ENCODE measurements around the gene UBE2U. TPM values are rescaled to one million over a fixed set of nuclear protein-coding genes. Genes with fewer than 3 reads are reported as not detected.

Gene UBE2U
- total RNA-seq, 1 donor from 2014 or later: not detected

DNA sequence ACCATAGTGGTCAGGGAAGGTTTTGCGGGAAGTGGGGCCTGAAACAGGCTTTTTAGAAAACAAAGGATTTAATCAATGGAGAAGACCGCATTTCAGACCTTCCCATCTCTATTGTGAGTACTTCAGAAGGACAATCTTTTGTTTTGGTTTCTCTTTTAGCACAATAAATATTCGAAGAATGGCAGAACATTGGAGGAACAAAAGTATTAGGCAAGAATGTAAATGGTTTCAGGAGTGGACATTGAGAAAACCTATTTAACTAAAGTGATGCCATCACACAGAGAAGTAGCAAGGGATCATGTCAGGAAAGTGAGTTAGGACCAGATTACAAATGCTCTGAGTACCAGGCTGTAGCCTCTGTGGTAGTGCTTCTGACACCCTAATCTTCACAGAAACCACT, 26.8 kb upstream of the UBE2U start:
- H3K4me3 ChIP-seq (ENCODE audit: low read depth, low read length): no peak overlapping the region
- no peak for DNase-seq (ENCODE audit: low read depth)
- no peak for TF ChIP-seq CTCF (conservative IDR thresholded peaks at IDR 0.05; ENCODE audit: low read depth, low read length)

DNA sequence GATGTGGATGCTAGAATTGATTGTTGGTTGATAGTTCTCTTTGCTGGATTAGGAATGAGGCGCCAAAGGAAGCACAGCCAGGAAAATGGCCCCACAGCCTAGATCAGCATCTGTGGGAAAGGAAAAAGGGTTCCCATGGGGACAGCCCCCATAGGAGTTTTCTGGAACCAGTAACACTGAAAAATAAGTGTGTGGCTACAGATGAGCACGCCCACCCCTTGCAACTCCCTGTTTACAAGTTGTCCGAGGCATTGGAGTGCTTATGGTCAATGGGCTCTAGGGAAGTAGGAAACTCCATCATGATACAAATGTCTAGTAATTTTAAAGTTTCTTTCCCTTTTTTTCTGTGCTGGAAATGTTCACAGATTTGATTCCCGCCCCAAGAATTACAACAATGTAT, 23.8 kb upstream of the UBE2U start:
- TF ChIP-seq CTCF (conservative IDR thresholded peaks at IDR 0.05; ENCODE audit: low read depth, low read length): no peak
- H3K4me3 ChIP-seq (ENCODE audit: low read depth, low read length): no peak overlapping the region
- no peak for DNase-seq (ENCODE audit: low read depth)

GRCh38 chr1:64182207-64182606, 21.2 kb upstream of the UBE2U start:
- H3K4me3 ChIP-seq (ENCODE audit: low read depth, low read length): no peak overlapping the region
- TF ChIP-seq CTCF (conservative IDR thresholded peaks at IDR 0.05; ENCODE audit: low read depth, low read length): no peak
- DNase-seq (ENCODE audit: low read depth): no peak

DNA sequence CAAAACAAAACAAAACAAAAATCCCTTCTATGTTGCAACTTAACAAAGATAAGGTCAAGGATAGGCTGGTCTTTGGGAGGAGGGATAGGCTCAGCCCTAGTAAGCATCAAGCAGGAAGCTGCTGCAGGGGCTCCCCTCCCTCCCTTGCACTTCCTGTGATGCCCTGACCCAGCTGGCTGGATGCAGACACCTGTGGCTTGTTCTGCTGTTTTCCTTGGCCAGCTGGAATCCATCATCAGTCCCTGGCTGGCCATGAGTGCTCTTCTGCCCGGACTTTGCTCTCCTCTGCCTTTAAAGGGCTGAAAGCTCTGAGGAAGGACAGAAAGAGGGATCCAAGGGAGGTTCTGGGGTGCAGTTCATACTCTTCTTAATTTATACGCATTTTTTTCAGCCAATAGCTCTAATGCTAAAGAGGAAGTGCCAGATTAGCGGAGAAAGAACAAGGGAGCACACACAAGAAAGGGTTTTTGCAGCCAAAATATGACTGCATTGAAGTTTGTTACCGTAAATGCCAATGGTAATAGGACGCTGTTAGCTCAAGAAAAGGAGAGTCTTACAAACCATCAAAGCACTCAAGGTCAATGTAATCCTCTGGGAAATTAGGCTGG, 19.9 kb upstream of the UBE2U start:
- TF ChIP-seq CTCF (conservative IDR thresholded peaks at IDR 0.05; ENCODE audit: low read depth, low read length): no peak
- no peak for DNase-seq (ENCODE audit: low read depth)
- H3K4me3 ChIP-seq (ENCODE audit: low read depth, low read length): no peak overlapping the region

DNA sequence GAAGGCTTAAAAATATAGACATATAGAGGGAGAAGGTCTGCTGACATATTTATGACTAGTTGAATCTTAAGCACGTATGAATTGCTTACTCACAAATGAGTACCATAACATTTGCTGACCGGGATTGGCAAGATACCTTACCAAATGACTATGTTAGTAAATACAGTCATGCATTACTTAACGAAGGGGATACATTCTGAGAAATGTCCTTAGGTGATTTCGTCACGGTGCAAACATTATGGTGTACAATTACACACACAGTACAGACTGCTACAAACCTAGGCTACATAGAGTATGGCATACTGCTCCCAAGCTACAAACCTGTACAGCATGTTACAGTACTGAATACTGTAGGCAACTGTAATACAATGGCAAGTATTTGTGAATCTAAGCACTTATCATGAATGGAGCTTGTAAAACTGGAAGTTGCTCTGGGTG, 19.4 kb upstream of the UBE2U start:
- TF ChIP-seq CTCF (conservative IDR thresholded peaks at IDR 0.05; ENCODE audit: low read depth, low read length): no peak
- DNase-seq (ENCODE audit: low read depth): no peak
- no peak overlapping the region for H3K4me3 ChIP-seq (ENCODE audit: low read depth, low read length)

DNA sequence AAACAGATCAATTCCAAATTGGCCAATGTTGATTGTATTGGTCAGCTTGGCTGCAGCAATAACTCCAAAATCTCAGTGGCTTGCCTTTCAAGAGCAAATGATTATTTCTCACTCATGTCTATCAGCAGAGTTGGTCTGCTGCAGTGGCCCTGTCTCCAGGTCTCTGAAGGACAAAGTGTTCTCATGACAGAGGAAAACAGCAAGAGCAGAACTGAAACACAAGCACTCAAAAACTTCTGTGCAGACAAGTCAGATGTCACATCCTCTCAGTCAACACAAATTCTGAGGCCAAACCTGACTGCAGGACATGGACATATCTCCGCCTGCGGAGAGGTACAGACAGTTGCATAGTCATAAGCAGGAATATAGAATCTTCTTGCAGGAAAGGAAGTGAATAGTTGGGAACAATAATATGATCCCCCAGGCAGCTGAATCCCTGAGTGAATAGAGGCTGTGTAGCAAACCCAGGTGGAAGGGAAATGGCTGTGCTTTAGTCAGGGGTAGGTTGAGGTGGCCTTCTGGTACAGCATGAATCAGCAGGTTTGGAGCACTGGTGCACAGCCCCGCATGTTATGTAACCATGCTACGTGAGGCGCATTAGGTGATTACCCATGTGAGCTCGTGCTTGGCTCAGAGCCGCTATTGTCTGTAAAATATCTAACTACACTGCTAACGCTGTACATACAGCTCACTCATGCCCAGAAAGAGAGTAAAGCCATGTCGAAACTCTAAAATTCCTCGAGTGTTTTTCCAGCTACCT, 17.1 kb upstream of the UBE2U start:
- TF ChIP-seq CTCF (conservative IDR thresholded peaks at IDR 0.05; ENCODE audit: low read depth, low read length): no peak
- H3K4me3 ChIP-seq (ENCODE audit: low read depth, low read length): no peak overlapping the region
- DNase-seq (ENCODE audit: low read depth): peak; percentile 76

GRCh38 chr1:64186898-64187280, 16.5 kb upstream of the UBE2U start:
- TF ChIP-seq CTCF (conservative IDR thresholded peaks at IDR 0.05; ENCODE audit: low read depth, low read length): no peak
- H3K4me3 ChIP-seq (ENCODE audit: low read depth, low read length): no peak overlapping the region
- no peak for DNase-seq (ENCODE audit: low read depth)
